A549 (cell line): ENCODE measurements around the gene HHIP. TPM values are rescaled to one million over a fixed set of nuclear protein-coding genes. Genes with fewer than 3 reads are reported as not detected.
"Not testable (repeated sequence)": the region's sequence is repeated elsewhere in the genome, so short reads cannot be mapped to it uniquely, and the experiment has no call there.

Experiments
- ATAC-seq, 2 experiments: fragments of 200-7000 bp in 1 of 2; fragments of >200 bp in 1 of 2; cut with Nextera tagmentation in 1 of 2; cut with Tn5 transposase in 1 of 2; 3 replicates each; pipeline versions ENCODE4 v1.8.0 to v1.9.1; 2018 to 2020; ENCODE audit warnings: mild to moderate bottlenecking in 1 of 2, moderate library complexity in 1 of 2
- CTCF ChIA-PET: fragments of 300-600 bp; sonication (Branson Sonifier 250); formaldehyde crosslinking; extraction: SDS; loops from one replicate; lab custom pipeline; 2021; ENCODE audit warnings: antibody characterized with exemption, inconsistent platforms; lab: Yijun Ruan, JAX
- POLR2A ChIA-PET: fragments of 350-600 bp; formaldehyde crosslinking; extraction: SDS; loops from one replicate; lab custom pipeline; 2021; ENCODE audit warnings: antibody characterized with exemption, inconsistent platforms; lab: Yijun Ruan, JAX
- DNase-seq, 2 experiments: peaks; one replicate each; pipeline versions ENCODE4 v3.0.0 to v3.0.0-alpha.2; 2011 to 2016; ENCODE audit warnings: low read depth in 1 of 2, low spot score in 1 of 2
- FAIRE-seq: peaks from 2 replicates; lab custom pipeline; 2011; peaks lifted over from hg19 to GRCh38; lab: Jason Lieb, UNC
- H3K27ac ChIP-seq, 2 experiments: fragments of >200 bp; sonication (Bioruptor Twin); formaldehyde crosslinking; 3 replicates each; pipeline ENCODE4 v1.5.1; 2016 to 2017
- H3K4me1 ChIP-seq: fragments of >200 bp; sonication (Bioruptor Twin); formaldehyde crosslinking; 3 replicates; pipeline ENCODE4 v1.6.1; 2016
- H3K4me2 ChIP-seq: fragments of >200 bp; sonication (Bioruptor Twin); formaldehyde crosslinking; 3 replicates; pipeline ENCODE4 v1.6.1; 2016
- H3K4me3 ChIP-seq: fragments of >200 bp; sonication (Bioruptor Twin); formaldehyde crosslinking; 3 replicates; pipeline ENCODE4 v1.5.1; 2016
- H3K9me3 ChIP-seq: fragments of >200 bp; sonication (Bioruptor Twin); formaldehyde crosslinking; 3 replicates; pipeline ENCODE4 v1.6.1; 2016
- BHLHE40 ChIP-seq: IDR thresholded peaks from 2 replicates; pipeline ENCODE4 v1.6.1; 2012; ENCODE audit warnings: low read depth, low read length, inconsistent platforms
- CEBPB ChIP-seq, 2 experiments: fragments of >200 bp in 1 of 2; sonication (Bioruptor Twin) in 1 of 2; formaldehyde crosslinking in 1 of 2; IDR thresholded peaks; 2 replicates each; pipeline ENCODE4 v1.6.1; 2012 to 2016
- CHD2 ChIP-seq: fragments of 150-350 bp; IDR thresholded peaks from 2 replicates; pipeline ENCODE4 v1.6.1; 2014; ENCODE audit warnings: low read length; ENCODE audit not compliant: partially characterized antibody
- CTCF ChIP-seq: fragments of >200 bp; sonication (Bioruptor Twin); formaldehyde crosslinking; IDR thresholded peaks from 3 replicates; pipeline ENCODE4 v1.5.1; 2016
- EHF ChIP-seq: fragments of 250-450 bp; sonication (Bioruptor Pico); IDR thresholded peaks from 2 replicates; pipeline ENCODE4 v1.5.0; 2020; ENCODE audit warnings: mild to moderate bottlenecking
- EP300 ChIP-seq, 2 experiments: fragments of >200 bp; sonication (Bioruptor Twin); formaldehyde crosslinking; IDR thresholded peaks; 2 replicates in 1 of 2; 3 replicates in 1 of 2; pipeline ENCODE4 v1.6.1; 2016 to 2017
- HDAC2 ChIP-seq: fragments of 200-600 bp; sonication (generic); IDR thresholded peaks from 2 replicates; pipeline ENCODE4 v1.6.1; 2016
- HEYL ChIP-seq: fragments of 250-450 bp; sonication (Bioruptor Pico); IDR thresholded peaks from 2 replicates; pipeline ENCODE4 v1.8.0; 2021; ENCODE audit warnings: mild to moderate bottlenecking, moderate library complexity
- HOXB5 ChIP-seq: fragments of 250-450 bp; sonication (Bioruptor Pico); IDR thresholded peaks from 2 replicates; pipeline ENCODE4 v1.5.0; 2020; ENCODE audit warnings: mild to moderate bottlenecking, moderate library complexity
- POLR2A ChIP-seq: IDR thresholded peaks from 2 replicates; pipeline ENCODE4 v1.6.1; 2012; ENCODE audit warnings: mild to moderate bottlenecking, low read length
- RARB ChIP-seq: fragments of 250-450 bp; sonication (Bioruptor Pico); IDR thresholded peaks from 2 replicates; pipeline ENCODE4 v1.8.0; 2021; ENCODE audit warnings: mild to moderate bottlenecking, moderate library complexity
- SMC3 ChIP-seq: fragments of >200 bp; sonication (Bioruptor Twin); formaldehyde crosslinking; IDR thresholded peaks from 3 replicates; pipeline ENCODE4 v1.6.1; 2018; ENCODE audit warnings: inconsistent platforms
- SREBF2 ChIP-seq: fragments of 450-650 bp; IDR thresholded peaks from 2 replicates; pipeline ENCODE4 v1.6.1; 2014; ENCODE audit warnings: mild to moderate bottlenecking, moderate library complexity
- USF2 ChIP-seq: fragments of 450-650 bp; IDR thresholded peaks from 2 replicates; pipeline ENCODE4 v1.6.1; 2014; ENCODE audit warnings: antibody characterized with exemption
- ZC3H11A ChIP-seq: fragments of 450-650 bp; IDR thresholded peaks from 2 replicates; pipeline ENCODE4 v1.6.1; 2014; ENCODE audit warnings: antibody characterized with exemption, mild to moderate bottlenecking
- WGBS: methylation state at CpG from one replicate; pipeline ENCODE4 v1.1.6; 2017; ENCODE audit errors: missing lambda C conversion rate; 5-methylcytosine and 5-hydroxymethylcytosine counted together
- polyA plus RNA-seq, 4 experiments: library from polyadenylated mRNA; depleted of rRNA in 3 of 4; stranded (reverse); fragments of >200 nt; fragmentation: RNase III in 1 of 4; extraction: RNeasy Plus Mini Kit Qiagen cat#74134 plus additional on column Dnase treatment in 1 of 4; gene quantifications; 2 replicates in 3 of 4; 3 replicates in 1 of 4; pipeline ENCODE4 v1.2.3, GENCODE V29; 2011 to 2017
- small RNA-seq, 6 experiments: library from RNA; depleted of rRNA; stranded (forward); fragments of <200 nt; gene quantifications; one replicate each; pipeline ENCODE3, GENCODE V24; 2012

The HHIP gene
- polyA plus RNA-seq, 2 of the 4 experiments (the other 2 are of a cell fraction), result 0.93 to 1.0 TPM

GRCh38 chr4:144788469-144788868, 142.5 kb downstream of the HHIP start:
- Histone ChIP-seq H3K4me3 (no peak overlapping the region), H3K27ac (no peak overlapping the region), H3K4me1 (peaks cover 10% of the 10 kb centered on the region), H3K9me3 (no peaks in the 10 kb centered on the region), H3K4me2 (peak overlapping the region; percentile 43; the same call in 2 of the 3 replicates)
- TF ChIP-seq SREBF2 (no peak), HDAC2 (no peak), EHF (CRISPR knock-in tag) (no peak), RARB (CRISPR knock-in tag) (no peak), BHLHE40 (no peak), USF2 (no peak), HEYL (no peak), CHD2 (no peak), SMC3 (no peak), CEBPB (IDR thresholded peaks at IDR 0.05) (no peak), HOXB5 (CRISPR knock-in tag) (no peak), CTCF (no peak), EP300 (IDR thresholded peaks at IDR 0.05) (no peak), POLR2A (no peak), ZC3H11A (no peak)
- DNase-seq, result no peak
- no peak for FAIRE-seq
- 2% methylated on average over 1 of the region's 1 CpG for whole genome bisulfite sequencing
- POLR2A ChIA-PET, result no interaction called here
- CTCF ChIA-PET, result no interaction called here
- ATAC-seq, result no peak

GRCh38 chr4:144791933-144792332, 146.0 kb downstream of the HHIP start:
- POLR2A ChIA-PET, H3K4me3 ChIP-seq, H3K9me3 ChIP-seq, FAIRE-seq, ATAC-seq, H3K4me1 ChIP-seq, DNase-seq, H3K27ac ChIP-seq, CTCF ChIA-PET, H3K4me2 ChIP-seq: not testable (repeated sequence)
- WGBS, result 34% methylated on average over 5 of the region's 8 CpGs

Small RNA genes lying within 50 kb of the gene (small RNA-seq; reads per million reads assigned to genes)
- gene RF02271, result 0 reads per million in 6 experiments
